GM19238 (cell line): ENCODE results near the gene CCDC86.

Experiments used
- DNase-seq: peaks from one replicate; pipeline ENCODE4 v3.0.0; 2011; ENCODE audit warnings: low spot score; ENCODE audit not compliant: insufficient read length

Gene CCDC86

DNA sequence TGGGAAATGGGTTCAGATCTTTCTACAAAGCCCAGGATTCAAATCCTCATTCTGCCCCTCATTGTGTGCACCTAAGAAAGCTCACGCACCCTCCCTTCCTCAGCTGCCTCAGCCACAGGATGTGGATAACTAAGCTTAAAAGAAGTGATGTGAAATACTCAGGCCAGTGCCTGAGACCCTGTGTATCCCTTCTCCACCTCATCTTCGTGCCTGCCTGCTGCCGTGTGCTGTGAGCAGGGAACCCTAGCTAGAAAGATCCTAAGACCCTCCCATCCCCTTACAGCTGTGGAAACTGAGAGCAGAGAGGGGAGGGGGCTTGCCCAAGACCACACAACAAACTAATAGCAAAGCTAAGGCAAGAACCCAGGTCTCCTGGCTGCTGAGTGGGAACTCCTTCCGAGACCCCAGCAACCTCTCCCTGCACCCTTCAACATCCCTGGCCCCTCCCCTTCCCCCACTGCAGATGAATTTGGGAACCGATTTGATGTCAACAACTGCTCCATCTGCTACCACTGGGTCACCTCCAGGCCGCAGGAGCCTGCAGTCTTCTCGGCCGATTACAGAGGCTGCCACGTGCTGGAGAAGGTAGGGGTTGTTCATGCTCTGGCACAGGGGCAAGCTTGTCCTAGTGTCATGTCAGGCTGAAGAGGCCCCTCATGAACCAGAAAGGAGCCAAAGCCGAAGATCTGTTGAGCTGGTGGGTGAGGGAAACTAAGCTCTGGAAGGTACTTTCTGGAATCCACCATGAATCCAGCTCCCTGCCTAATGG lies 27.0 kb downstream of the CCDC86 start:
- no peak for DNase-seq

DNA sequence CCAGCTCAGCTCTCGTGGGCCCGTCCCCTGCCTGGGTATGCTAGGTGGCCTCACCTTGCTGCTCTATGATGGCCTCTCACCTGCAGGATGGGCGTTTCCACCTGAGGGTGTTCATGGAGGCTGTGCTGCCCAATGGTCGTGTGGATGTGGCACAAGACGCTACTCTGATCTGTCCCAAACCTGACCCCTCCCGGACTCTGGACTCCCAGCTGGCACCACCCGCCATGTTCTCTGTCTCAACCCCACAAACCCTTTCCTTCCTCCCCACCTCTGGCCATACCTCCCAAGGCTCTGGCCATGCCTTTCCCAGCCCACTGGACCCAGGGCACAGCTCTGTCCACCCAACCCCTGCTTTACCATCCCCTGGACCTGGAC lies 27.5 kb downstream of the CCDC86 start:
- DNase-seq, result no peak

DNA sequence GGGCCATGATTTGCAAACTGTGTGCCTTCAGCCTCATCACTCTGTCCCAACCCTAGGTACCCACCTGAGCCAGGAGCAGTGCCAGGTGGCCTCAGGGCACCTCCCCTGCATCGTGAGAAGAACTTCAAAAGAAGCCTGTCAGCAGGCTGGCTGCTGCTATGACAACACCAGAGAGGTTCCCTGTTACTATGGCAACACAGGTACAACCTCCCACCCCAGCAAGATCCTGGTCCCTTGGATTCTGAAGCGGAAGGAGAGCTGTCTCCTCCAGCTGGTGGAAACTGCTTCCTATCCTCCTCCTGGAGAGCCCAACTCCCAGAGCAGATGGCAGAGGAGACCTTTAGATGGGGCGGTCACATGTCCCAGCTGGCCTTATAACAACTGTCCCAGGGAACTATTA lies 28.4 kb downstream of the CCDC86 start:
- DNase-seq, result no peak

DNA sequence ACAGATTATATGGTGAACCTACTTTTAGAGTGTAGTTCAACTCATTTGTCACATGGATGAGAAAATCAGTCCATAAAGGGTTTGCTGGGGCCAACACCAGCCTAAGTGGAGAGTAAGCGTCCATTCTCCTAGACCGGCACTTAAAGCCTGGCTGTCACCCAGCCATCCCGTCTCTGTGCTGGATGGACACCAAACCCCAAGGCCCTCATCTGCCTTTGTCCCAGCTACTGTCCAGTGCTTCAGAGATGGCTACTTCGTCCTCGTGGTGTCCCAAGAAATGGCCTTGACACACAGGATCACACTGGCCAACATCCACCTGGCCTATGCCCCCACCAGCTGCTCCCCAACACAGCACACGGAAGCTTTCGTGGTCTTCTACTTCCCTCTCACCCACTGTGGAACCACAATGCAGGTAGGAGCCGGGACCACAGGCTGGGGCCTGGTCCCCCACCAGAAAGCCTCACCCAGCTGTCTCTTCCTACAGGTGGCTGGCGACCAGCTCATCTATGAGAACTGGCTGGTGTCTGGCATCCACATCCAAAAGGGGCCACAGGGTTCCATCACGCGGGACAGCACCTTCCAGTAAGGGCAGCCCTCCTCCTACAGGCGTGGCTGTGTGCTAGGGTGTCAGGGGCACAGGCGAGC lies 28.9 kb downstream of the CCDC86 start:
- no peak for DNase-seq

DNA sequence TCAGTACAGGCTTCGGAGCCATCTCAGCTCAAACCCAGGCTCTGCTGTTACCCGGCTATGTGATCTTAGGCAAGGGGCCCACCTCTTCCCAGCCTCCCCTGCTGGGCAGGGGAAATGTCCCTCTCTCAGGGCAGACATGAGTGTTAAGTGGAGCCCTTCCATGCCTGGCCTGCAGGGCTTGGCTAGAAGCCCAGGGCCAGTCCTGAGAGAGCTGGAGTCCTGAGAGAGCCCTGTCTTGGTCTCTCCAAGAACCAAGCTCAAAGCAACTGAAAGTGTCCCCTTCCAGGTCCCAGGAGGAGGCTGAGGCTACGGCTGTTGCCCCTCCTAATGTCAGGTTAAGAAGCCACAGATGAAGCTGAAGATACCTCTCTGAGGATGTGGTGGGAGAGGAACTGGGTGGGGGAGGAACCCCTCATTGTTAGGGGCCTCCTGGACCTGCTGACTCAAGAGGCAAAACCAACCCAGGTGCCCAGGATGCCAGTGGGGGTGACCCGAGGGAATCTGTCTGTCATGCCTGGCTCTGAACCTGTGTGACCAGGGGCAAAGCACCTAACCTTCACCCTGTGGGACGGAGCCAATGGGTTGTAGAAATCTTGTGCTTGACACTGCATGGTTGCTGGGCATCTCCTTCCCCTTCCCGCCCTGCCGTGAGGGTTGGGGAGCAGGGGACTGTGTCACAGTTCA lies 29.6 kb downstream of the CCDC86 start:
- DNase-seq, result no peak

DNA sequence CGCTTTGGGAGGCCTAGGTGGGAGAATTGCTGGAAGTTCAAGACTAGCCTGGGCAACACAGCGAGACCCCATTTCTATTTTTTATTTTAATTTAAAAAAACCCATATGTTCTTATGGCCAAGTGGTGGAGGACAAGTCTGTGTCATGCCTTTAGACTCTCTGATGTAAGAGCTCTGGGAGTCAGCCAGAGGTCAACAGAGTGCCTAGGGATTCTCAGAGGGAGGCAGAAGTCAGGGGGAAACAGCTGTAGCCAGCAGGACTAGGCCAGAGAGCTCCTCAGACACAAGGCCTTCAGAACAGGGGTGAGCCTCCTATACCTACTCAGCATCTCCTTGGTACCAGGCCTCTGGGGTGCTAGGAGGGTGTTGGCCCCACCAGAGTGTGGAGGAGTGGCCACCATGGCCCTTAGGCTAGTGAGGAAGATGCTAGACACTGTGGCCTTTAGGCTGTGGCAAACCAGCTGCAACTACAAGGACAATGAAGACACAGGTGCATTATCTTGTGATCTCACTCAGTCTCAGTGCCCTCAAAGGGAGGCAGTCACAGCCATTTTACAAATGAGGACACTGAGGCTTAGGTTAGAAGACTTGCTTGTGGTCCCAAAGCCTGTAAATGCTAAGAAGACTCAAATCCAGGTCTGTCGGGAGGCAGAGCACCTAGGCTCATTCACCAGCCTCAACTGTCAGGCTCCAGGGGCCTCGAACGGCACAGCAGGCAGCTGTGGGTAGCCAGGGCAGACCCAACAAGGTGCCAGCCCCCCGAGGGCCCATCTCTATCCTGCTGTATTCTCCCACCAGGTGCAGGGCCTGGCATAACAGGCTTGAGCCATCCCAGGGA lies 30.4 kb downstream of the CCDC86 start:
- DNase-seq, result no peak

DNA sequence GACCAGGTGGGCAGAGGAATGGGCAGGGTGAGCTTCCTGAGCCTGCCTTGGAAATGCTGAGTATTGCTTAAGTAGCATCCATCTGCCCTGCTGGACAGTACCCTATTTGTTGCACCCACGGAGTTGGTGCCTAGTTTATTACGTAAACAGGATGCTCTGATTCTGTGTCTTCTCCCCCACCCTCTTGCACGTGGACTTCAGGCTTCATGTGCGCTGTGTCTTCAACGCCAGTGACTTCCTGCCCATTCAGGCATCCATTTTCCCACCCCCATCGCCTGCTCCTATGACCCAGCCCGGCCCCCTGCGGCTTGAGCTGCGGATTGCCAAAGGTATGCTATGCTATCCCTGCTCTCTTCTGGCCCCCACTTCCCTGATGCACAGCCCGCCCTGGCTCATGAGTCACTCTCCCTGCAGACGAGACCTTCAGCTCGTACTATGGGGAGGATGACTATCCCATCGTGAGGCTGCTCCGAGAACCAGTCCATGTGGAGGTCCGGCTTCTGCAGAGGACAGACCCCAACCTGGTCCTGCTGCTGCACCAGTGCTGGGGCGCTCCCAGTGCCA lies 31.1 kb downstream of the CCDC86 start:
- no peak for DNase-seq

DNA sequence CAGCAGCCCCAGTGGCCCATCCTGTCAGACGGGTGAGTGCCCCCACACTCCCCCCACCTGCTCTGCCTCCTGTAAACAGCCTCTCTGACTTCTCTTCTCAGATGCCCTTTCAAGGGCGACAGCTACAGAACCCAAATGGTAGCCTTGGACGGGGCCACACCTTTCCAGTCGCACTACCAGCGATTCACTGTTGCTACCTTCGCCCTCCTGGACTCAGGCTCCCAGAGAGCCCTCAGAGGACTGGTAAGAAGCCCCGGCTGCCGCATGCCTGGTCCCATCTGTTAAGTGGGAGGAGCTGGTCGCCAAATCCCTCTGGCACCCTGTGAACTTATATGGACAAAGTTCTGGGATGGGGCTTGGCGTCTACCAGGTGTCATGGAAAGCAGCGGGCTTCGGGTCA lies 31.6 kb downstream of the CCDC86 start:
- DNase-seq, result no peak

DNA sequence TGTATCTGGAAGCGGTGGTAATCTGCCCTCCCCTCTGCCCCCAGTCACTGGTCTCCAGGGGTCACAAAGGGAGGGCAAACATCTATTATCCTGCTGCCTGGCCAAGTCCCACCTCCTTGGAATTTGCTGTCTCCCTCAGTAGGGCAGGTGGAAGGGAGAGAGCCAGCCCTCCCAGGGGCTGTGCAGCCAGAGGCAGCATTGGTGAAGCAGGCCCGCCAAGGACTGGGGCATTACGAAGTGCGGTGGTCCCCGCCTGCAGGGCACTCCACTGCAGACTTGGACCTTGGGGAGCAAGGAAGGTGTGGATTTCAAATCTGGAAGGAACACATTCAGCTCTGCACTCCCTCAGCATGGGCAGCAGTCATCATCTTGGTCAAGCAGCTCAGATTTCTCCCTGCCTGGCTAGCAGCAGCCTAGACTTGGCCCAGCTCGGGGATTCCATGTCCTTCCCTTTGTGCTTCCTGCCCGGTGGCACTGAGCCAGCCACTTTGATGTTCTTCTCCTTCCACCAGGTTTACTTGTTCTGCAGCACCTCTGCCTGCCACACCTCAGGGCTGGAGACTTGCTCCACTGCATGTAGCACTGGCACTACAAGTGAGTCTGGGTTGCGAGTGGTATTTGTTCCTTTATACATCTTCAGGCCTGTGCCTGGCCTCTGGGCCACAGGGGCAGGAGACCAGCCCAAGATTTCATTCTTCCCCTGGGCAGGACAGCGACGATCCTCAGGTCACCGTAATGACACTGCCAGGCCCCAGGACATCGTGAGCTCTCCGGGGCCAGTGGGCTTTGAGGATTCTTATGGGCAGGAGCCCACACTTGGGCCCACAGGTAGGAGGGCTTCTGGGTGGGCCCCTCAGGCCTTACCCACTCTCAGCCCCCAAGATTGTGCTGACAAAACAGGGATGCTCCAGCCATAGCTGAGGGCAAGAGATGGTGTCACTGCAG lies 32.8 kb downstream of the CCDC86 start:
- no peak for DNase-seq

DNA sequence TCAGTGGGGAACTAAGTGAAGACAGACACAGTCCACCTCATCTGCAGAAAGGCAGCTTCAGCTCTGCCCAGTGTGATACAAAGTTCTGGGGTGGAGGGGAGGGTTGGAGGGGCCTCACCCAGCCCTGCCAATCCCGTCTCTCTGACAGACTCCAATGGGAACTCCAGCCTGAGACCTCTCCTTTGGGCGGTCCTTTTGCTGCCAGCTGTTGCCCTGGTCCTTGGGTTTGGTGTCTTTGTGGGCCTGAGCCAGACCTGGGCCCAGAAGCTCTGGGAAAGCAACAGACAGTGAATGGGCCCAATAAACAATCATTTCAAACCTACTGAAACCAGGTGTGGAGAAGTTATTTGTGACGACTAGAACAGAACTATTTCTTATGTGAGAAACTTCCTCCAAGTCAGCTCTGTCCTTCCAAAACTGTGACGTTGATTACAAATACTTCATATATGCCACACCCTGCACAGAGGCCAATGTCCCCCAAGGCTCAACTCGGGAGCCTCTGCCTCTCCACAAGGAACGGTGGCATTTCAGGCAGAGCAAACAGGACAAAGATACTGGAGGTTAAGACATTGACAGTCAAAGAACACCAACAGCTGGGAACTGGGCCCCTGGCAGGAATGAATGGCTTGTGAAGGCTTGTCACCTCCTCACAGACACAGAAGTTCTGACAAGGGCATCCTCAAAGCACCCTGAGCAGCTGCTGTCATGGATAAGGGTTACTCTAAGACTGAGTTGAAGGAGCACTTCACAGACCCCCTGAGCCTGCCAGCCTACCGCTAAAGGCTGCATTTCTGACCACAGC lies 33.7 kb downstream of the CCDC86 start:
- no peak for DNase-seq

DNA sequence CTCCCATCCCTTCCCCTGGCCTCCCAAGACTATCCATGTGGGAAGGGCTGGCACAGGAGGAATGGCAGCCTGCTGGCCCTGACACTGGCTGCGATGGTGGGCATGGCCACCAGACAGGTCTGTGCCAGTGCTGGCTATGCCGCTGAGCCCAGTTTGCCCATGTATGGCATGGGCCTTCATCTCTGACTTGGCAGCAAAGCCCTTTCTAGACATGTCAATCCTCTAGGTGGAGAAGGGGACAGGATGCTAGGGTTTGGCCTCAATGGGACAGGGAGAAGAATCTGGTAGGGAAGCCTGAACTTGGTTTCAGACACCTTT lies 34.2 kb downstream of the CCDC86 start:
- no peak for DNase-seq

DNA sequence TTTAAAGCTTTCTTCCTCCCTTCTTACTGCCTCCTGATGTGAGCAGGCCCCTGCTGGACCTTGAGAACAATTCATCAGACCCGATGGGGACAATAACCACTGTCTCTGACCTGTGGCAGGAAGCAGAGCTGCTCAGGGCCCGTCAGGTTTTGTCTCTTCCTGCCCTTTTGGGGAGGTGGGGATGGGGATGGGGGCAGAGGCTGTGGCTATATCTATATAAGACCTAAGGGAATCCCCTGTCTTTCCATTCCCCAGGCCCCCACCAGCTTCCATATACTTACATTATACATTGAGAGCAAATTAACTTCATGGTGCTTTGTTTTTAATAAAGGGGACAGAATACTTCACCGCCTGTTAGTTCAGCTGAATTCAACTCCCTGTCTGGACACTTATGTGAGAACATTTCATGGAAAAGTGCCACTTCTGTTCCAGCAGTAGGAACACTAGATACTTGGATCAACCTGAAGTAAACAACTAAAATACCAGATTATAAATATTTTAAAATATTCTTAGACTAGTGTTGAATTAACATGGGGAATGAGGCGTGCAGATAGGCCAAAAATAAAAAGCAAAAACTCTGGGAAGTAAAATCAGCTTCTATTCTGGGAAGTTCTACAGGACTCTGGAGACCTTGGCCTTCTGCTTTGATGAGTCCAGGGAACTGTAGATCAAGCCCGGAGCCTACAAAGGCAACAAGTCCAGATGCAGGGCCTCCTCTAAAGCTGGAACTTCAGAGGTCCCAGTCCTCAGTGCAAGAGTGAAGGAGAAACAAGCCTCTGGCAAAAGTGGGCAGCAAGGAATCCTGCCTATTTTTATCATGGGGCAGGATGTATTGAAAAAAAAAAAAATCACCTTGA lies 36.6 kb downstream of the CCDC86 start:
- no peak for DNase-seq

DNA sequence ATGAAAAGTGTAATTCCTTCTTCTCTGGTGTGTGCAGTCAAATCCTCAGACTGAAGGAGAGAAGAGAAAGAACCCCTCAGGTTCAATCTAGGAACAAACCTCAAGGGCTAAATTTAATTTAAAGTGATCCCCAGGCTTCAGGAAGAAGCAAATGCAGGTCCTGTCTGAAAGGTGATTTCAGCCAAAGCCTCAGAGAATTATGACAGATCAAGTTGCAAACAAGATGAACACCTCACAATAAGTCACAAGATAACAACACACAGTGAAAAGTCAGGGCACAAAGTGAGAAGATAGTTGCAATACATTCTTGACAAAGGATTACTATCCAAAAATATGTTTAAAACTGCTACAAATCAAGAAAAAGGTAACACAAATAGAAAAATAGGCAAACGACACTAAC lies 37.2 kb downstream of the CCDC86 start:
- no peak for DNase-seq

DNA sequence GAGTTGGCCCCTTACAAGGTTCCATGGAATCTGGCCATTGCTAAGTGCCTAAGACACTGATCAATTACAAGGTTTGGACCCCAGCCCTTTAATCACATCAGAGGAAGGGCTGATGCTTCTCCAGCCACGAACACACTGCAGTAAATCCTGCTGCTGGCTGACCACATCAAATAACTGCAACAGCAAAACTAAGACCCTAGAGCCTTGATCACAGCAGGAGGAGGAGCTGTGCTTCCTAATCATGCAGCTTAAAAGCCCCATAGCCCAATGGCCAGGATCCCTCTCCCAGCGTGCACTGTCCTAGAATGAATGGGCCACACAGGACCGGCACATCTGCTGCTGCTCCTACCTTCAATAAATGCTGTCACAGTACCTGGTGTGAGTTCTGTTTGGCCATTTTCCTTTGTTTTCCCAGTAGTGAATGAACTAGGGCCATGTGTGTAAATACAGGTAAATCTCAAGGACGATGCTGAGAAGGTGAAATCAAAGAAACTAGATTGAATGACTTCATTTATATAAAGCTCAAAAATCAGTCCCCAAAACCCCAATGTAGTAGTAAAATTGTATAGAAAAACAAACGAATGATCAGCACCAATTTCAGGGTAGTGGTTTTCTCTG lies 38.2 kb downstream of the CCDC86 start:
- no peak for DNase-seq

DNA sequence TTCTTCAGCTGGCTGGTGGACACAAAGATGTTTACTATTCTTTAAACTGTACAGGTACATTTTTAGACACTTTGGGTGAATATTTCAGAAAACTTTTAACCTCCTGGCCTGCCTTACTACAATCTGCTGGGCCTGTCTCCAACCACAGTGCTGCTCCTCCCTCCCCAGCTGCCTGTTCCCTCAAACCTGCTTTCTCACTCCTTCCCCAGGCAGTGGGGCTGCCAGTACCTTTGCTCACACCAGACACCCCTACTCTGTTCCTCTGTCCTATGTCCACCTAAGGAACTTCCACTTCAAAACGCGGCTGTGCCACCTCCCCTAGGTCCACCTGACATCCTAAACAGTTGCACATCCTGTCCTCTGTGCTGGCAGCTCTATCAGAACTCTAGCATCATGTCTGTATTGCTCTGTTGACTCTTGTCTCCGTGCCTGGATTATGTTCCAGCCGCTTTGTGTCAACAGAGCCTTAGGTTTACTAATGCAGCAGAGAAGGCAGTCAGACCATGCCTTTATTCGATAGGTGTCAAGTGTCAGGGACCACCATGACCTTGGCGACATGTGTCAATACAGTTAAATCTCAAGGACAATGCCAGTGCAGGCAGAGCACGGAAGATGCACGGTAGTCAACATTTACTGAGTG lies 38.9 kb downstream of the CCDC86 start:
- DNase-seq, result no peak

DNA sequence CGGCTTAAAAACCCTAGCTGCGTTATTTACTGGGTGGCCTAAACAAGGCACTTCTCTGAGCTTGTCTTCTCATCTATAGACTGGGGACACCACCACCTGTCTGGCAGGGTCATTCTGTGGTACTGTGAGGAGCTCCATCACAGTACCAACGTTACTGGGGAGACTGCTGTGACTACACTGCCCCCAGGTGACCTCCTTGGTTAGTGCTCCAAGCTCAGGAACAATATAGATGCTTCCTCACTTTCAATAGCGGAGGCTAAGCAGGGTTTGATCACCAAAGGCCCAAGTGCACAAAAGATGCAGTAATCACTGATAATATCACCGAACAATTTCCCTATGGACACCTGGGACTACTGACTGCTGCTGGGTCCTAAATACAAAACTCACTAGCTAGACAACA lies 45.6 kb downstream of the CCDC86 start:
- DNase-seq, result no peak

DNA sequence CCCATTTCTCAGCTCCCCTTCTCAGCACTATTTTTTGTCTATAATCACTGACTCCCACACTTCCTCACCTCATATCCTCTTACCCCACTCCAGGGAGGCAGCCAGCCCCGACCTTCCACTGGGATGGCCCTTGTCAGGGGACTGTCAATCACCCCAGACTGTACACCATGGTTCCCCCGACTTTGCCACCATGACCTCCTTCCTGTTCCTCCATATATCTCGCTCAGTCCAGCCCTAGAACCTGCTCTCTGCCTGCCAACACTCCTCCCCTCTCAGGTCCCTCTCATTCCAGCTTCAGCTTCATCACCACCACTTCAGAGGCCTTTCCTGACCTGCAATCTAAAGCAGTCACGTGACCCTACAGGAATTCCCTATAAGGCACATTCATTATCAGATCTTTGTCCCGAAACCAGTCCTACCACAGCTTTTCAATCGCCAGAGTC lies 48.0 kb downstream of the CCDC86 start:
- no peak for DNase-seq

DNA sequence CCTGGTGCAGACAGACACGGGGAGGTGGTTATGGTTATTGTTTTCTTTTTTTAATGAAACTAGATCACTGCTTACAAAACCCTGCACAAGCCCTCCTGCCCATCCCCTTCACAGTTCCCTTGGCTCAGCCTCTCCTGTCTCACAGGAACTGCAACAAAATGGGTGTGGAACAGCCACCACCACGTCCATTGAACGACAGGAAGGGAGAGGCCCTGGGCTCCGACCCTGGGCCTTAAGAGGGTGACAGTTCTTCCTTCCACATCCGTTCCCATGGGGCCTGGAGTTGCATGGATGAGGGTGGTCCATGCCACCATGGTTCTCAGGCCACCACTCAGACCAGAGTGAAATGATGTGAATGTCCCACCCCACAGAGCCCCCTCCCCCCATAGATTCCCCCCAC lies 48.8 kb downstream of the CCDC86 start:
- no peak for DNase-seq
